Endothelial cell of umbilical vein (primary cell): ENCODE results near the gene APOL5. TPM values are rescaled to one million over a fixed set of nuclear protein-coding genes. Genes with fewer than 3 reads are reported as not detected.

Source experiments
- BruUV-seq: library from RNA; stranded (reverse); fragments of 400-500 nt; replicated peaks from 2 replicates; lab custom pipeline; 2021; lab: Mats Ljungman, UMichigan
- CTCF ChIA-PET: fragments of 300-600, 350-600 bp; sonication (Branson Sonifier 250); formaldehyde crosslinking; loops from one replicate; lab custom pipeline; 2021; ENCODE audit warnings: antibody characterized with exemption, inconsistent platforms; lab: Charles Lee
- POLR2A ChIA-PET: fragments of 300-600, 350-600 bp; sonication (Branson Sonifier 250); formaldehyde crosslinking; loops from one replicate; lab custom pipeline; 2021; ENCODE audit warnings: antibody characterized with exemption, inconsistent platforms; lab: Charles Lee
- DNase-seq: peaks from one replicate; pipeline ENCODE4 v3.0.0-alpha.2; 2011; ENCODE audit warnings: low read depth, low spot score
- FAIRE-seq: peaks from 2 replicates; lab custom pipeline; 2011; peaks lifted over from hg19 to GRCh38; lab: Jason Lieb, UNC
- H2AFZ ChIP-seq: 2 replicates; pipeline ENCODE4 v1.6.0; 2012; ENCODE audit warnings: low read depth, low read length, control low read depth, inconsistent platforms
- H3K27ac ChIP-seq: 2 replicates; pipeline ENCODE4 v1.5.1; 2011; ENCODE audit warnings: low read depth, mild to moderate bottlenecking, control low read depth, low read length, moderate library complexity; ENCODE audit not compliant: insufficient read depth
- H3K27me3 ChIP-seq, 2 experiments: 2 replicates each; pipeline versions ENCODE4 v1.6.0 to v1.6.1; 2011; ENCODE audit warnings: low read length in 2 of 2, mixed read lengths in 1 of 2; ENCODE audit not compliant: control insufficient read depth in 2 of 2, insufficient read depth in 2 of 2
- H3K36me3 ChIP-seq, 2 experiments: 2 replicates in 1 of 2; 3 replicates in 1 of 2; pipeline ENCODE4 v1.5.1; 2011; ENCODE audit warnings: low read length in 2 of 2, mild to moderate bottlenecking in 1 of 2, moderate library complexity in 1 of 2; ENCODE audit not compliant: control insufficient read depth in 2 of 2, insufficient read depth in 2 of 2; ENCODE audit errors: extremely low read depth in 1 of 2
- H3K4me1 ChIP-seq: 3 replicates; pipeline ENCODE4 v1.5.1; 2011; ENCODE audit warnings: mild to moderate bottlenecking, low read length; ENCODE audit not compliant: control insufficient read depth, insufficient read depth; ENCODE audit errors: extremely low read depth
- H3K4me2 ChIP-seq: 2 replicates; pipeline ENCODE4 v1.6.1; 2011; ENCODE audit warnings: low read length, control low read depth, mixed read lengths; ENCODE audit not compliant: insufficient read depth
- H3K4me3 ChIP-seq, 3 experiments: fragments of 200-600 bp in 1 of 3; sonication (generic), shearing (Covaris generic) in 1 of 3; replicated peaks in 1 of 3; 2 replicates each; pipeline ENCODE4 v1.5.1; 2011 to 2016; ENCODE audit warnings: control low read depth in 3 of 3, low read length in 3 of 3, mild to moderate bottlenecking in 2 of 3, inconsistent platforms in 1 of 3, low read depth in 1 of 3, moderate library complexity in 1 of 3; ENCODE audit not compliant: insufficient read depth in 1 of 3
- H3K79me2 ChIP-seq: 2 replicates; pipeline ENCODE4 v1.6.0; 2012; ENCODE audit warnings: low read length, inconsistent platforms; ENCODE audit not compliant: control insufficient read depth, insufficient read depth
- H3K9ac ChIP-seq: replicated peaks from 2 replicates; pipeline ENCODE3; 2011; ENCODE audit warnings: low read length, control low read depth; ENCODE audit not compliant: insufficient read depth; ENCODE audit errors: extremely low read depth
- H3K9me1 ChIP-seq: replicated peaks from 3 replicates; pipeline ENCODE4 v1.6.0; 2011; ENCODE audit warnings: mild to moderate bottlenecking, low read length; ENCODE audit not compliant: control insufficient read depth, insufficient read depth; ENCODE audit errors: extremely low read depth
- H3K9me3 ChIP-seq: replicated peaks from 2 replicates; pipeline ENCODE4 v1.5.1; 2012; ENCODE audit warnings: low read length, inconsistent platforms; ENCODE audit not compliant: control insufficient read depth, insufficient read depth
- H4K20me1 ChIP-seq: replicated peaks from 2 replicates; pipeline ENCODE3; 2011; ENCODE audit warnings: mild to moderate bottlenecking, low read length; ENCODE audit not compliant: control insufficient read depth, insufficient read depth; ENCODE audit errors: extremely low read depth
- CTCF ChIP-seq, 2 donors: IDR thresholded peaks; 1 replicate in 1 of 2; 2 replicates in 1 of 2; pipeline ENCODE4 v1.5.1; 2011; ENCODE audit warnings: low read length in 2 of 2, mild to moderate bottlenecking in 2 of 2, moderate library complexity in 2 of 2, control low read depth in 1 of 2, inconsistent platforms in 1 of 2, low read depth in 1 of 2; ENCODE audit not compliant: insufficient read depth in 1 of 2; ENCODE audit errors: extremely low read depth in 1 of 2
- EZH2 ChIP-seq: IDR thresholded peaks from 2 replicates; pipeline ENCODE4 v1.6.1; 2012; ENCODE audit warnings: borderline replicate concordance, low read depth, mild to moderate bottlenecking, moderate library complexity, low read length, inconsistent platforms; ENCODE audit not compliant: severe bottlenecking
- FOS ChIP-seq: IDR thresholded peaks from 2 replicates; pipeline ENCODE4 v1.6.1; 2011; ENCODE audit warnings: mild to moderate bottlenecking, low read length, moderate library complexity, borderline replicate concordance; ENCODE audit not compliant: insufficient read depth
- GATA2 ChIP-seq: IDR thresholded peaks from 2 replicates; pipeline ENCODE4 v1.7.0; 2011; ENCODE audit warnings: low read depth, mild to moderate bottlenecking, moderate library complexity, mixed read lengths, low read length; ENCODE audit not compliant: insufficient read length, insufficient read depth
- JUN ChIP-seq: IDR thresholded peaks from 2 replicates; pipeline ENCODE4 v1.6.1; 2011; ENCODE audit warnings: borderline replicate concordance, low read depth; ENCODE audit not compliant: insufficient read length, insufficient read depth
- MAX ChIP-seq: IDR thresholded peaks from 2 replicates; pipeline ENCODE4 v1.6.1; 2011; ENCODE audit not compliant: insufficient read depth, insufficient read length
- MYC ChIP-seq: IDR thresholded peaks from one replicate; pipeline ENCODE4 v1.6.1; 2011; ENCODE audit warnings: mild to moderate bottlenecking, low read depth, low read length
- POLR2A ChIP-seq: IDR thresholded peaks from 2 replicates; pipeline ENCODE4 v1.6.1; 2012; ENCODE audit warnings: low read depth, mild to moderate bottlenecking, control low read depth, low read length
- POLR2AphosphoS5 ChIP-seq: IDR thresholded peaks from 2 replicates; pipeline ENCODE4 v1.6.1; 2012; ENCODE audit warnings: low read depth, mild to moderate bottlenecking, control low read depth, low read length, moderate library complexity; ENCODE audit not compliant: insufficient read depth
- dilution Hi-C: fragments of 300-500 bp; cut with MboI; formaldehyde crosslinking; loops from one replicate; pipeline ENCODE4 v1.15.0; 2019; ENCODE audit warnings: low sequenced_read_pairs; ENCODE audit not compliant: extremely low pct_ligation_motif_present
- intact Hi-C: fragments of 100-400 bp; cut with micrococcal nuclease; formaldehyde crosslinking; loops from one replicate; pipeline ENCODE4 v1.10.0; 2022
- polyA plus RNA-seq, 4 experiments: library from polyadenylated mRNA; depleted of rRNA in 3 of 4; stranded (reverse) in 3 of 4; unstranded in 1 of 4; fragments of >200 nt; gene quantifications; 2 replicates each; pipeline versions ENCODE4 v1.2.1 to v1.2.3, GENCODE V29; 2011 to 2012; ENCODE audit warnings: missing spikeins in 1 of 4
- total RNA-seq: library from RNA; stranded (reverse); gene quantifications from 2 replicates; pipeline ENCODE4 v1.2.3, GENCODE V29; 2021

APOL5 gene
- total and polyA plus RNA-seq, 2 donors (not counting 3 experiments of a cell fraction or from before 2014, with no cell fraction given), result not detected

GRCh38 chr22:35719212-35719875 lies 1.7 kb downstream of the APOL5 start:
- Histone ChIP-seq H3K4me3 (no peak overlapping the region), H2AFZ (no peak overlapping the region), H3K4me1 (no peaks in the 10 kb centered on the region), H4K20me1 (no peaks in the 10 kb centered on the region), H3K36me3 (no peaks in the 10 kb centered on the region), H3K9me3 (no peaks in the 10 kb centered on the region), H3K27ac (no peak overlapping the region), H3K27me3 (peaks cover 0 to 4% of the 10 kb centered on the region in 2 experiments), H3K9me1 (no peaks in the 10 kb centered on the region), H3K4me2 (no peak overlapping the region), H3K9ac (no peak overlapping the region), H3K79me2 (no peaks in the 10 kb centered on the region)
- DNase-seq (no peak), FAIRE-seq (no peak)
- TF ChIP-seq EZH2, result no peak
- TF ChIP-seq JUN, result no peak
- no peak for TF ChIP-seq POLR2AphosphoS5
- TF ChIP-seq POLR2A, result no peak
- TF ChIP-seq FOS, result no peak
- intact Hi-C loops, result no loop called here
- no TSS peak for BruUV-seq
- ChIA-PET CTCF (no interaction called here), POLR2A (no interaction called here)
- dilution Hi-C loops, result no loop called here

- Histone ChIP-seq H3K27me3 (no peaks in the 10 kb centered on the region), H4K20me1 (no peaks in the 10 kb centered on the region), H2AFZ (no peak overlapping the region), H3K4me2 (no peak overlapping the region), H3K9me1 (no peaks in the 10 kb centered on the region), H3K9me3 (no peaks in the 10 kb centered on the region), H3K9ac (no peak overlapping the region), H3K4me3 (no peak overlapping the region), H3K79me2 (no peaks in the 10 kb centered on the region), H3K4me1 (no peaks in the 10 kb centered on the region), H3K27ac (no peak overlapping the region), H3K36me3 (no peaks in the 10 kb centered on the region)
- intact Hi-C loops, result no loop called here
- POLR2A ChIA-PET, result no interaction called here
- FAIRE-seq (no peak), DNase-seq (no peak)
- dilution Hi-C loops, result no loop called here
- no peak for TF ChIP-seq POLR2A
- no peak for TF ChIP-seq FOS
- no peak for TF ChIP-seq JUN
- TF ChIP-seq MAX, result no peak
- no peak for TF ChIP-seq MYC
- no peak for TF ChIP-seq CTCF (IDR thresholded peaks at IDR 0.05; ENCODE audit: extremely low read depth in 1 of 2, insufficient read depth in 1 of 2, low read depth in 1 of 2, low read length in 2 of 2)
- TF ChIP-seq EZH2, result no peak
- TF ChIP-seq POLR2AphosphoS5, result no peak
- TF ChIP-seq GATA2, result no peak
- CTCF ChIA-PET, result interaction anchor here (0.9 kb wide), 1 partner anchor 38 kb away, joined by 3 read pairs; no protein-coding TSS in a partner anchor
- BruUV-seq, result no TSS peak
These were observed 4.3 kb downstream of the APOL5 start for GRCh38 chr22:35721960-35722359.
